Keratinocyte (primary cell): ENCODE data around the gene IL17RD.

Experiments
- EZH2 ChIP-seq: IDR thresholded peaks from one replicate; pipeline ENCODE4 v1.6.1; 2012; ENCODE audit warnings: inconsistent platforms, mild to moderate bottlenecking, low read length, moderate library complexity
- TF ChIP-seq, protein P1 (sequence below), 3 experiments: IDR thresholded peaks in 1 of 3; conservative IDR thresholded peaks in 1 of 3; optimal IDR thresholded peaks in 1 of 3; 2 replicates in 2 of 3; 3 replicates in 1 of 3; pipeline versions ENCODE3 to v1.5.1; 2011; ENCODE audit warnings: low read length in 3 of 3, mild to moderate bottlenecking in 3 of 3, moderate library complexity in 2 of 3, control low read depth in 1 of 3, inconsistent platforms in 1 of 3; ENCODE audit not compliant: insufficient read depth in 2 of 3; ENCODE audit errors: extremely low read depth in 1 of 3

DNA sequence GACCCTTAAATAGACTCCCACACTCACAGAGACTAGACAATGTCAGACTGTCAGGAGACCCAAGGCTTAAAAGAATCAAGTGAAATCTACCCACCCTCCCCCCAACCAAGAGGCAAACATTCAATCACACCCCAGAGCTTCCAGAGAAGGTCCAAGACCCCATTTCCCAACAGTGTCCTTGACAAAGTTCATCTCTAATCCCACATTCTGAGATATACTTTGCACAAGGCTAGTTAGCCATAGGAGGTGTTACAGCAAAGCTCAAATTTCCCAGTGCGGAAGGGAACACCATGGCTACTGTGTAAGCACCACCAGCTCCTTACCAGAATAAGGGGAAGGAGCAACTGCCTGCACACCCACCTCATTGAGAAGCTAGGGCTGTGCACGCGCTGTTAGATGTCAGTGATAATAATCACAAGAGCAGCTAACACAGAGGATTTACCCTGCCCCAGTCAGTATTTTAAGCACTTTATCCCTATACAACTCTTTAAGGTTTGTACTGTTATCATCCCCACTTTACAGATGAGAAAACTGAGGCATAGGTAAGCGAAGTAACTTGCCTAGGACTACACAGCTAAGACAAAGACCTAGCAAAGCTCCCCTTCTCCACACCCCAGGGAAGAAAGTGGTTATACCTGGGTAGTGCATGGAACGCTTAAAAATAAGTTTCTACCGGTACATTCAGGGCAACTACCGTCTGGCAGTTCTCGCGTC lies 87.4 kb downstream of the IL17RD start:
- TF ChIP-seq, protein P1, sequence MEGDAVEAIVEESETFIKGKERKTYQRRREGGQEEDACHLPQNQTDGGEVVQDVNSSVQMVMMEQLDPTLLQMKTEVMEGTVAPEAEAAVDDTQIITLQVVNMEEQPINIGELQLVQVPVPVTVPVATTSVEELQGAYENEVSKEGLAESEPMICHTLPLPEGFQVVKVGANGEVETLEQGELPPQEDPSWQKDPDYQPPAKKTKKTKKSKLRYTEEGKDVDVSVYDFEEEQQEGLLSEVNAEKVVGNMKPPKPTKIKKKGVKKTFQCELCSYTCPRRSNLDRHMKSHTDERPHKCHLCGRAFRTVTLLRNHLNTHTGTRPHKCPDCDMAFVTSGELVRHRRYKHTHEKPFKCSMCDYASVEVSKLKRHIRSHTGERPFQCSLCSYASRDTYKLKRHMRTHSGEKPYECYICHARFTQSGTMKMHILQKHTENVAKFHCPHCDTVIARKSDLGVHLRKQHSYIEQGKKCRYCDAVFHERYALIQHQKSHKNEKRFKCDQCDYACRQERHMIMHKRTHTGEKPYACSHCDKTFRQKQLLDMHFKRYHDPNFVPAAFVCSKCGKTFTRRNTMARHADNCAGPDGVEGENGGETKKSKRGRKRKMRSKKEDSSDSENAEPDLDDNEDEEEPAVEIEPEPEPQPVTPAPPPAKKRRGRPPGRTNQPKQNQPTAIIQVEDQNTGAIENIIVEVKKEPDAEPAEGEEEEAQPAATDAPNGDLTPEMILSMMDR (optimal IDR thresholded peaks at IDR 0.05 in 1 of 3, IDR thresholded peaks at IDR 0.05 in 1 of 3, conservative IDR thresholded peaks at IDR 0.05 in 1 of 3; ENCODE audit: extremely low read depth in 1 of 3, insufficient read depth in 2 of 3, low read length in 3 of 3): no peak
- no peak for TF ChIP-seq EZH2
